Camera-type eye (tissue), 1 donor: ENCODE measurements around the gene HLA-F. TPM values are rescaled to one million over a fixed set of nuclear protein-coding genes. Genes with fewer than 3 reads are reported as not detected.

ENCODE experiments used
- total RNA-seq: library from RNA; depleted of rRNA; stranded (reverse); fragments of >200 nt; gene quantifications from one replicate; pipeline ENCODE4 v1.2.3, GENCODE V29; 2014

The HLA-F gene
- total RNA-seq, result 24.5 TPM

GRCh38 chr6:29723262-29723665, at the start of gene HLA-F:
Gene HLA-F (plus strand): TSS chr6:29723434. CDS start chr6:29723464, 30 bp downstream.

GRCh38 chr6:29680904-29681303, 42.3 kb upstream of the HLA-F start, which contains the start of gene ZFP57:
Gene ZFP57 (minus strand): TSS chr6:29681152. CDS start chr6:29677003, 4,149 bp downstream.

Other genes starting within 250 kb of the HLA-F start
- 0.33 TPM for gene MAS1L, start 235.5 kb upstream of the HLA-F start, total RNA-seq
- not detected for gene UBD, start 163.7 kb upstream of the HLA-F start, total RNA-seq
- not detected for gene OR2H2, start 138.3 kb upstream of the HLA-F start, total RNA-seq
- gene GABBR1, start 90.3 kb upstream of the HLA-F start, total RNA-seq, result 81.5 TPM
- 0.16 TPM for gene MOG, start 66.3 kb upstream of the HLA-F start, total RNA-seq
- gene ZFP57, start 42.3 kb upstream of the HLA-F start, total RNA-seq, result not detected
- not detected for gene HLA-G, start 104.4 kb downstream of the HLA-F start, total RNA-seq
- 112 TPM for gene HLA-A, start 219.1 kb downstream of the HLA-F start, total RNA-seq